HCT116 (cell line): ENCODE results near the gene UBASH3B. TPM values are rescaled to one million over a fixed set of nuclear protein-coding genes. Genes with fewer than 3 reads are reported as not detected.

Source experiments
- ATAC-seq: fragments of 200-7000 bp; cut with Tn5 transposase; 2 replicates; pipeline ENCODE4 v1.9.1; 2020; ENCODE audit warnings: mild to moderate bottlenecking, moderate library complexity
- BruUV-seq: library from RNA; stranded (reverse); fragments of 400-500 nt; replicated peaks from 2 replicates; lab custom pipeline; 2021; lab: Mats Ljungman, UMichigan
- CTCF ChIA-PET: fragments of 300-600 bp; sonication (Branson Sonifier 250); formaldehyde crosslinking; loops from one replicate; lab custom pipeline; 2021; ENCODE audit warnings: antibody characterized with exemption; lab: Charles Lee
- POLR2A ChIA-PET: fragments of 300-600, 350-600 bp; sonication (Branson Sonifier 250); formaldehyde crosslinking; loops from one replicate; lab custom pipeline; 2021; ENCODE audit warnings: antibody characterized with exemption; lab: Charles Lee
- RAD21 ChIA-PET, 2 experiments: fragments of 300-600 bp; sonication (Branson Sonifier 250); formaldehyde crosslinking; loops; one replicate each; lab custom pipeline; 2023; ENCODE audit warnings: low total read pairs in 2 of 2; ENCODE audit not compliant: uncharacterized antibody in 2 of 2, unreplicated experiment in 2 of 2, low non-redundant PET in 1 of 2; lab: Charles Lee
- DNase-seq: peaks from one replicate; pipeline ENCODE4 v3.0.0-alpha.2; 2010; ENCODE audit warnings: low read depth, low spot score
- H2AFZ ChIP-seq: fragments of 200-600 bp; shearing (Covaris generic), sonication (generic); 2 replicates; pipeline ENCODE4 v1.6.1; 2017; ENCODE audit warnings: low read depth, mixed run types, mixed read lengths, antibody characterized with exemption, low read length; ENCODE audit not compliant: poor library complexity, severe bottlenecking
- H3K27ac ChIP-seq: 2 replicates; pipeline ENCODE4 v1.5.1; 2012; ENCODE audit warnings: low read depth, low read length
- H3K27me3 ChIP-seq: fragments of 200-600 bp; sonication (generic); 2 replicates; pipeline ENCODE4 v1.6.1; 2016; ENCODE audit warnings: mixed run types, low read length, mixed read lengths; ENCODE audit not compliant: insufficient read depth
- H3K36me3 ChIP-seq, 2 experiments: fragments of 200-500 bp in 1 of 2; fragments of 200-600 bp in 1 of 2; sonication (Bioruptor generic) in 1 of 2; sonication (generic) in 1 of 2; 2 replicates each; pipeline versions ENCODE4 v1.5.1 to v1.6.1; 2014 to 2016; ENCODE audit warnings: low read length in 2 of 2, inconsistent platforms in 1 of 2, mixed read lengths in 1 of 2, mixed run types in 1 of 2; ENCODE audit not compliant: insufficient read depth in 2 of 2, control insufficient read depth in 1 of 2
- H3K4me1 ChIP-seq, 2 experiments: fragments of 200-600 bp in 1 of 2; sonication (generic) in 1 of 2; 2 replicates each; pipeline versions ENCODE4 v1.5.1 to v1.6.1; 2012 to 2017; ENCODE audit warnings: low read length in 2 of 2, inconsistent platforms in 1 of 2, mild to moderate bottlenecking in 1 of 2, mixed read lengths in 1 of 2, mixed run types in 1 of 2, moderate library complexity in 1 of 2; ENCODE audit not compliant: insufficient read depth in 2 of 2, control insufficient read depth in 1 of 2
- H3K4me2 ChIP-seq: fragments of 200-600 bp; sonication (generic); 2 replicates; pipeline ENCODE4 v1.6.1; 2017; ENCODE audit warnings: mixed run types, low read length, mixed read lengths
- H3K4me3 ChIP-seq, 2 experiments: fragments of 200-600 bp in 1 of 2; sonication (generic) in 1 of 2; replicated peaks in 1 of 2; 2 replicates each; pipeline ENCODE4 v1.5.1; 2011 to 2016; ENCODE audit warnings: low read length in 2 of 2, control low read depth in 1 of 2, low read depth in 1 of 2, mild to moderate bottlenecking in 1 of 2, mixed read lengths in 1 of 2, mixed run types in 1 of 2
- H3K79me2 ChIP-seq: fragments of 200-600 bp; sonication (generic); 2 replicates; pipeline ENCODE4 v1.6.1; 2017; ENCODE audit warnings: mild to moderate bottlenecking, mixed run types, low read length, moderate library complexity, mixed read lengths; ENCODE audit not compliant: insufficient read depth
- H3K9ac ChIP-seq: fragments of 200-600 bp; sonication (generic); 2 replicates; pipeline ENCODE4 v1.6.1; 2016; ENCODE audit warnings: low read length, mixed read lengths
- H3K9me2 ChIP-seq: fragments of 200-600 bp; sonication (generic), shearing (Covaris generic); 2 replicates; pipeline ENCODE4 v1.6.1; 2017; ENCODE audit warnings: mixed run types, mild to moderate bottlenecking, moderate library complexity; ENCODE audit not compliant: insufficient read depth
- H3K9me3 ChIP-seq, 2 experiments: fragments of 200-500 bp in 1 of 2; fragments of 200-600 bp in 1 of 2; sonication (Bioruptor generic) in 1 of 2; sonication (generic) in 1 of 2; 2 replicates each; pipeline ENCODE4 v1.6.1; 2014 to 2017; ENCODE audit warnings: low read length in 2 of 2, mixed read lengths in 2 of 2, inconsistent platforms in 1 of 2, low read depth in 1 of 2, mild to moderate bottlenecking in 1 of 2, mixed run types in 1 of 2, moderate library complexity in 1 of 2; ENCODE audit not compliant: control insufficient read depth in 1 of 2, insufficient read depth in 1 of 2
- H4K20me1 ChIP-seq: fragments of 200-600 bp; sonication (generic), shearing (Covaris generic); 2 replicates; pipeline ENCODE4 v1.6.1; 2017; ENCODE audit warnings: mixed run types, mild to moderate bottlenecking, moderate library complexity; ENCODE audit not compliant: insufficient read depth
- CBX3 ChIP-seq: IDR thresholded peaks from 2 replicates; pipeline ENCODE4 v1.6.1; 2012; ENCODE audit warnings: low read depth
- EGR1 ChIP-seq: IDR thresholded peaks from 2 replicates; pipeline ENCODE4 v1.6.1; 2012; ENCODE audit warnings: low read depth
- EZH2phosphoT487 ChIP-seq: fragments of 200-600 bp; IDR thresholded peaks from 2 replicates; pipeline ENCODE4 v1.6.1; 2018; ENCODE audit warnings: antibody characterized with exemption, borderline replicate concordance
- FOSL1 ChIP-seq: IDR thresholded peaks from 2 replicates; pipeline ENCODE4 v1.6.1; 2012; ENCODE audit warnings: low read depth
- JUND ChIP-seq: IDR thresholded peaks from 2 replicates; pipeline ENCODE4 v1.6.1; 2012
- MAX ChIP-seq: IDR thresholded peaks from 2 replicates; pipeline ENCODE4 v1.6.1; 2012
- POLR2AphosphoS5 ChIP-seq: IDR thresholded peaks from 2 replicates; pipeline ENCODE4 v1.6.1; 2011; ENCODE audit warnings: mild to moderate bottlenecking, low read depth, low read length, moderate library complexity
- REST ChIP-seq: IDR thresholded peaks from 2 replicates; pipeline ENCODE4 v1.6.1; 2012; ENCODE audit warnings: low read depth
- SIN3A ChIP-seq: IDR thresholded peaks from 2 replicates; pipeline ENCODE4 v1.6.1; 2012; ENCODE audit warnings: low read depth
- SP1 ChIP-seq: IDR thresholded peaks from 2 replicates; pipeline ENCODE4 v1.6.1; 2012; ENCODE audit warnings: low read depth
- SRF ChIP-seq: IDR thresholded peaks from 2 replicates; pipeline ENCODE4 v1.6.1; 2012; ENCODE audit warnings: low read depth
- TCF7L2 ChIP-seq: IDR thresholded peaks from 2 replicates; pipeline ENCODE4 v1.7.0; 2011; ENCODE audit warnings: borderline replicate concordance, inconsistent platforms; ENCODE audit not compliant: insufficient read depth, insufficient read length; ENCODE audit errors: extremely low read depth
- YY1 ChIP-seq: IDR thresholded peaks from 2 replicates; pipeline ENCODE4 v1.6.1; 2011; ENCODE audit warnings: low read length, low read depth, moderate library complexity, mild to moderate bottlenecking; ENCODE audit not compliant: insufficient replicate concordance; ENCODE audit errors: extremely low read depth
- ZFX ChIP-seq: fragments of 450-650 bp; IDR thresholded peaks from 2 replicates; pipeline ENCODE4 v1.6.1; 2017
- ZNF274 ChIP-seq: fragments of 200-500 bp; sonication (Bioruptor generic); IDR thresholded peaks from 2 replicates; pipeline ENCODE4 v1.6.1; 2014; ENCODE audit warnings: mild to moderate bottlenecking, low read depth, low read length, inconsistent platforms
- intact Hi-C: fragments of 100-400 bp; cut with micrococcal nuclease; formaldehyde crosslinking; loops from 2 replicates; pipeline ENCODE4 v1.10.0; 2022
- total RNA-seq: library from RNA; stranded (reverse); gene quantifications from one replicate; pipeline ENCODE4 v1.2.1, GENCODE V29; 2021; ENCODE audit not compliant: unreplicated experiment
- TF ChIP-seq, protein P1 (sequence below): IDR thresholded peaks from 2 replicates; pipeline ENCODE4 v1.6.1; 2012

Gene UBASH3B
- total RNA-seq, 1 experiment from 2014 or later, result 40.3 TPM

DNA sequence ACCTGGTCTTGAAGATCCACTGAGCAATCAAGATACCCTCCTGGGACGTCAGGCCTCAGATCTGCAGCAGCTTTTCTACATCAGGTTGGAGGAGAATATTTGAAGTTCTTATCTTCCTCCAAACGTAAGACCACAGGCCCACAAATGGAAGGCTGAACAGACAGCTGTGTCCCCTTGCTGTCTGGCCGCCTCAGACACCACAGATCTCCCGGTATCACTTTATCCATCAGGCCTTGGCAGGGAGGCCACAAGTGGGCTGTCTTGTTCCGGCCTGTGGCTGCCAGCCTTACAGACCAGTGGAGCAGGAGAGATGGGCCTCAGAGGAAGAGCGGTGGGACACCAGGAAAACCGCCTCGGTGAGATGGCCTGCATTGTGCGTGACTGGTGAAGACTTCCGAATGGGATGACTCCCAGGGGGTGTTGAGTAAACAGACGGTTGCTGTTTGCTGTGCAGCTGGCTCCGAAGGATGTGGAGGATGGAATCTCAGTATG, 15.9 kb downstream of the UBASH3B start:
- intact Hi-C loops, result no loop called here
- no peak for ATAC-seq
- ChIA-PET POLR2A (no interaction called here), CTCF (no interaction called here), RAD21 (no interaction called here)
- no peak overlapping the region for H3K4me3 ChIP-seq
- DNase-seq, result no peak
- no peaks in the 10 kb centered on the region for H3K36me3 ChIP-seq
- H3K4me2 ChIP-seq, result no peak overlapping the region
- H3K27me3 ChIP-seq, result no peaks in the 10 kb centered on the region
- no peaks in the 10 kb centered on the region for H3K9me2 ChIP-seq
- H2AFZ ChIP-seq, result no peak overlapping the region
- peaks cover 21 to 55% of the 10 kb centered on the region in 2 experiments for H3K4me1 ChIP-seq
- no peaks in the 10 kb centered on the region; a peak in 1 of 4 replicates for H3K9me3 ChIP-seq
- H3K9ac ChIP-seq, result no peak overlapping the region
- H3K79me2 ChIP-seq, result peaks cover 38% of the 10 kb centered on the region; the same call in 1 of the 2 replicates
- BruUV-seq, result no TSS peak
- H4K20me1 ChIP-seq, result no peaks in the 10 kb centered on the region
- H3K27ac ChIP-seq, result no peak overlapping the region
- TF ChIP-seq TCF7L2, result no peak
- no peak for TF ChIP-seq SIN3A
- TF ChIP-seq REST, result no peak
- TF ChIP-seq EGR1, result no peak
- no peak for TF ChIP-seq SRF
- TF ChIP-seq FOSL1, result no peak
- TF ChIP-seq SP1, result no peak
- no peak for TF ChIP-seq ZNF274
- TF ChIP-seq, protein P1, sequence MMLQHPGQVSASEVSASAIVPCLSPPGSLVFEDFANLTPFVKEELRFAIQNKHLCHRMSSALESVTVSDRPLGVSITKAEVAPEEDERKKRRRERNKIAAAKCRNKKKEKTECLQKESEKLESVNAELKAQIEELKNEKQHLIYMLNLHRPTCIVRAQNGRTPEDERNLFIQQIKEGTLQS, result no peak
- TF ChIP-seq EZH2phosphoT487, result no peak
- no peak for TF ChIP-seq CBX3
- TF ChIP-seq POLR2AphosphoS5, result no peak
- TF ChIP-seq MAX, result no peak
- no peak for TF ChIP-seq JUND
- TF ChIP-seq ZFX, result no peak
- TF ChIP-seq YY1, result no peak
- TF ChIP-seq, all 23 proteins: peak for 0
